ENCODE measurements around the gene MTA1. TPM values are rescaled to one million over a fixed set of nuclear protein-coding genes. Genes with fewer than 3 reads are reported as not detected.

The MTA1 gene
- total RNA-seq, 2 experiments from 2014 or later = 106 to 115 TPM

DNA sequence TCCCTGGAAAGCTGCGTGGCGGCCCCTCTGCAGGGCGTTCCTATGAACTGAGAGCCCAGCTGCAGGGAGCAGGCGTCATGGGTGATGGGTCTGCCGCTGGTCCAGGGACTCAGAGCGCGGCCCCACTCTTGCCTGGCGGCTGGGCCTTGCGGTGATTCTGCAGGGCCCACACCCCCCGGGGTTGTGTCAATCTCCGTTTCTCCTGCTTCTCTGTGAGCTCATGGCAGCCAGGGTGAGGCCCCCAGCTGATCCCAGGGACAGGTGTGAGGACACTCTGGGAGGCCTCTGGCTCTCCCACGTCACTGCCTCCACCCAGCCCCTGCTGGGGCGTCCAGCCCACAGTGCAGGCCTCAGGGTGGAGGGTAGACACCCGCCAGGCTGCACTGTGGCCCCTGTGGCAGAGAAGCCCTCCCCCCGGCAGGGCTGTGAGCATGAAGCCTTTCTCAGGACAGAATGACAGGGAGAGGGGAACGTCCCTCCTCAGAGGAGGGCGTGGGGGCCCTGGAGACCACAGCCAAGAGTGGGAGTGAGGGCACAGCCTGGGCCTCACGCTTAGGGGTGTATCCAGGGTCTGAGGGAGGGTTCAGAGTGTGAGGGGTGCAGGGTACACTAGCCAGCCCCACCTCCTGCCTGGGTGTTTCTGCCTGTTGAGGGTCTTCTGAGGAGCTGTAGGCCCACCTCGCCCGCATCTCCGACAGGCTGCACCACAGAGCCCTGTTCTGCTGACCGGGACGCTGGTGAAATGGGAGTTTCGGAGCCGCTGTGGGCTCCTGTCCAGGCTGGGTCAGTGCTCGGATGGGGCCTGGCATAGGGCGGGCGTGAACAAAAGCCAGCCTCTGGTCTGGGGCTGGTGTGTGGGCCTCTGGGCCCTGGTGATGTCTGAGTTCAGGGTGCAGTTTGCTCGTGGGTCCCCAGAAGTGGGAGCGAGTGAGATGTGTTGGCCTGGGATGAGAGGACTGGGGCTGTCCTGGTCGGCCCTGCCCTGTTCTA lies 28.3 kb downstream of the MTA1 start:
- no peaks in the 10 kb centered on the region for H3K9me3 Mint-ChIP-seq
- H3K4me3 Mint-ChIP-seq = no peak overlapping the region
- H3K27me3 Mint-ChIP-seq (ENCODE audit: low read depth) = no peaks in the 10 kb centered on the region
- H3K36me3 Mint-ChIP-seq (ENCODE audit: low read depth) = peaks cover 8% of the 10 kb centered on the region
- intact Hi-C loops (cut with micrococcal nuclease) = loop anchor here (1.0 to 2.0 kb wide), 2 partner anchors 43 to 80 kb away; partner anchors contain the start of gene TEDC1
- no peak for DNase-seq
- CTCF ChIA-PET = interaction anchor here (1.6 kb wide), 1 partner anchor 45 kb away, joined by 3 read pairs; no protein-coding TSS in a partner anchor
- no peaks in the 10 kb centered on the region for H3K4me1 Mint-ChIP-seq (ENCODE audit: low read depth)
- H3K27ac Mint-ChIP-seq = no peak overlapping the region

DNA sequence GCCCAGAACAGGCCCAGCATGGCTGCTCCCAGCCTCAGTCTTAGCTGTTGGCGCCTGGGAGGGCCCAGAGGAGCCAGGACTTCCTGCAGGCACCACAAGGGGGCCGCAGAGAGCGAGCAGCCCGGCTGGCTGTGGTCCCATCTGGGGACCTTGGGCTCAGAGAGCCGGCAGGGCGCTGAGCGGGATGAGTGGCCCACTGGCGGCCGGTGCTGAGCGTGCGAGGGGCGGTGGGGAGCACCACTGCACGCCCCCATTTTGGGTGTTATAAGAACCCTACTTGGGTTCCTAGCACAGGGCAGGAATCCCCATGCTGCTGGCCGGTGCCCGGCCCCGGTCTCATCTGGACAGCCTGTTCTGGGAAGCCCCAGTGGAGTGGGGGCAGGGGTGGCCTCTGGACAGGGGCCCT lies 29.1 kb downstream of the MTA1 start:
- no peaks in the 10 kb centered on the region for H3K27me3 Mint-ChIP-seq (ENCODE audit: low read depth)
- intact Hi-C loops (cut with micrococcal nuclease) = loop anchor here (1.0 to 2.0 kb wide), 2 partner anchors 42 to 80 kb away; partner anchors contain the start of gene TEDC1
- H3K4me3 Mint-ChIP-seq = no peak overlapping the region
- H3K36me3 Mint-ChIP-seq (ENCODE audit: low read depth) = peaks cover 8% of the 10 kb centered on the region
- H3K27ac Mint-ChIP-seq = no peak overlapping the region
- no peaks in the 10 kb centered on the region for H3K9me3 Mint-ChIP-seq
- DNase-seq = peak; percentile 52
- CTCF ChIA-PET = interaction anchor here (1.6 kb wide), 1 partner anchor 44 kb away, joined by 3 read pairs; no protein-coding TSS in a partner anchor
- H3K4me1 Mint-ChIP-seq (ENCODE audit: low read depth) = no peaks in the 10 kb centered on the region

DNA sequence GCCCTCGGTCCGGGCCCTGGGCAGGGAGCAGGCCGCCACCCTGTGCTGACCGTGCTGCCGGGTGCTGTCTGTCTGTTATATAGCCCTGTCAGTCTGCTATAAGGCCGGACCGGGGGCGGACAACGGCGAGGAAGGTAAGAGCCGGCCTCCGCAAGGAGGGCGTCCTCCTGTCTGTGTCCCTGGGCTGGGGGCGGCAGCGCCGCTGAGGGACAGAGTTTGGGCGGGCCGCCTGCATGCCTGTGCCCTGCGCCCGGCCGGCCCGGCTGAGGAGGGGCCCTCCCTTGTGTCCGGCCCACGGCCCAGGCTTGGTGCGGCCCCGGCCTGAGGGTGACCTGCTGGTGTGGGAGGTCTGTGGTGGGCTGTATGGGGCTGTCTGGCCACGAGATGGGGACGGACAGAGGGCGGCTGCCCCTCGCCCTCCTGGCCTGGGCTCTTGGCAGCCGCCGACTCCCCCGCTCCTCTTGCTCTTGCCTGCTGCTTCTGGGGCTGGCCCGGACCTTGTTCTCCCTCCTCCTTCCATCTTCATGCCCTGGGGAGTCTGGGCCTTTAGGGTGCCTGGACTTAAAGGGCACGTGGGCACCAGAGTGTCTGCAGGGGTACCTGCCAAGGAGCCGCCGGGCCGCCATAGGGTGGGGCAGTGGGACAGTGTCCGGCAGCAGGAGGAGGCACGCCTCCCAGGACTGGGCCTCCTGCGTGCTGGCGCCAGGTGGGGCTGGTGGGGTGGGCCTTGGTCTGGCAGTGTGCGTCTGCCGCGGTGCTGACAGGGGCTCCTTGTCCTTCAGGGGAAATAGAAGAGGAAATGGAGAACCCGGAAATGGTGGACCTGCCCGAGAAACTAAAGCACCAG lies 29.9 kb downstream of the MTA1 start:
- CTCF ChIA-PET = no interaction called here
- no peaks in the 10 kb centered on the region for H3K4me1 Mint-ChIP-seq (ENCODE audit: low read depth)
- DNase-seq = no peak
- no peaks in the 10 kb centered on the region for H3K27me3 Mint-ChIP-seq (ENCODE audit: low read depth)
- H3K4me3 Mint-ChIP-seq = no peak overlapping the region
- H3K36me3 Mint-ChIP-seq (ENCODE audit: low read depth) = peaks cover 11% of the 10 kb centered on the region
- H3K9me3 Mint-ChIP-seq = no peaks in the 10 kb centered on the region
- H3K27ac Mint-ChIP-seq = no peak overlapping the region
- intact Hi-C loops (cut with micrococcal nuclease) = loop anchor here (2.0 kb wide), 1 partner anchor 41 kb away; the partner anchor contains the start of gene TEDC1

DNA sequence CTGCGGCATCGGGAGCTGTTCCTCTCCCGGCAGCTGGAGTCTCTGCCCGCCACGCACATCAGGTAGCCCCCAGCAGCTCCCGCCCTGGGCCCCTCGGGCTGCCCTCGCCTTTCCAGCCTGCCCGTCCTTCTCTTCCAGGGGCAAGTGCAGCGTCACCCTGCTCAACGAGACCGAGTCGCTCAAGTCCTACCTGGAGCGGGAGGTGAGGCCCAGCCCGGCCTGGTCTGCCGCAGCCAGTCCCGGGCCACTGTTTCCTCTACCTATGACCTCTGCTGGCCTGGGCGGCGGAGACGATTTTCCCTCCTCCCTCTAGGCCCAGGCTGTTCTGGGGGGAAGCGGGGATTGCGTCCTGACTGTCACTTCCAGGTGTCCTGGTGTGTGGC lies 30.5 kb downstream of the MTA1 start:
- CTCF ChIA-PET = no interaction called here
- H3K4me1 Mint-ChIP-seq (ENCODE audit: low read depth) = no peaks in the 10 kb centered on the region
- H3K9me3 Mint-ChIP-seq = no peaks in the 10 kb centered on the region
- intact Hi-C loops (cut with micrococcal nuclease) = no loop called here
- no peak overlapping the region for H3K4me3 Mint-ChIP-seq
- H3K36me3 Mint-ChIP-seq (ENCODE audit: low read depth) = peaks cover 11% of the 10 kb centered on the region
- DNase-seq = no peak
- H3K27ac Mint-ChIP-seq = no peak overlapping the region
- H3K27me3 Mint-ChIP-seq (ENCODE audit: low read depth) = no peaks in the 10 kb centered on the region

DNA sequence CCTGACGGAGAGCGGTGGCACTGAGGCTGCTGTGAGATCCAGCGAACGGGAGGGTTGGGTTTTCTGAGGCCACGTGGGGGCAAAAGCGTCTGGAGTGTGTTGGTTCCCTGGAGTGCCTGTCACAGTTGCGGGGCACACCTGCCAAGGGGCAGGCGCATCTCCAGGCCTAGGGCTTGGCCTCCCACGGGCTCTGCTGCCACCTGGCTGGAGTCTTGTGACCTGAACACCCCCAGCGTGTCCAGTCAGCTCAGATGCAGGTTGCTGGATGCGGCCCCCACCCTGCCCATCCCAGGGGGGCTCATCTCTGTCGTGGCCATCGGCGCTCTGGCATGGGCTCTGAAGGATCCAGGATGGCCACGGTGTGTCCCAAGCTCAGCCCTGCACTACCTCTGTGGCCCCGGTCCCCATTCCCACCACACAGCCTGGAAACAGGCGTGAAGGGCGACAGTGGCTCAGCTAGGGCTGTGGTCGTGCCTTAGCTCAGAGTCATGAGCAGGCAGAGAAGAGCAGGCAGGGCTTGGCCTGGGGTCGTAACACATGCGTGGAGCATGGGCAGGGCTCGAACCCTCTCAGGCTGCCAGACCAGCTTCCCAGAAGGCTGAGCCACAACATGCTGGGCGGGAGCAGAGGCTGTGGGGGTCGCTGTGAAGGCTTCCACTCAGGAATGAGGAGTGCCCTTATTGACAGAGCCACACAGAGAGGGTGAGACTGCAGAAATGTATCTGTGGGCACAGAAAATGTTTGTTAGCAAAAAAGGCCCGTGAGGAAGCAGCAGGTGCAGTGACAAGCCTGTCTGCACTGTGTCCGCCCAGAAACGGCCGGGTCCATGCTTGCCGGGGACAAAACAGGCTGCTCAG lies 31.5 kb downstream of the MTA1 start:
- CTCF ChIA-PET = no interaction called here
- Mint-ChIP-seq H3K4me3 (no peak overlapping the region), H3K4me1 (ENCODE audit: low read depth) (no peaks in the 10 kb centered on the region), H3K9me3 (no peaks in the 10 kb centered on the region), H3K27me3 (ENCODE audit: low read depth) (no peaks in the 10 kb centered on the region), H3K36me3 (ENCODE audit: low read depth) (peaks cover 14% of the 10 kb centered on the region), H3K27ac (no peak overlapping the region)
- intact Hi-C loops (cut with micrococcal nuclease) = no loop called here
- no peak for DNase-seq

DNA sequence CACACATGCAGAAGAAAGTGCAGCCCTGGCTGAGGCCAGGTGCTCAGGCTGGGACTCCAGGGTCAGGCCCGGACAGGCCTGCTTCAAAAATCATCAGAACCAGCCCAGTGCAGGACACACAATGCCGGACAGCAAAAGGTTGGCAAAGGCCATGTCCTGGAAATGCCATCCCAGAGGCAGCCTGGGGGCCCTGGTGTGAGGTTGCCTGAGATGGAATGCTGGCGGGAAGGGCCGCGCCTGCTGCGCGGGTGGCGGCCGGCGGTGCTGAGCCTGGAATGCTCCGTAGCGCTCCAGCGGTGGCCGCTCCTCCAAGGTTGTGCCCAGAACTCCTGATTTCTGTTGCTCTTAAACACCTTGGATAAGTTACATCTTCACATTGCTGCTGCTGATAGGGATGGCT lies 33.3 kb downstream of the MTA1 start:
- CTCF ChIA-PET = no interaction called here
- H3K4me3 Mint-ChIP-seq = no peak overlapping the region
- H3K4me1 Mint-ChIP-seq (ENCODE audit: low read depth) = no peaks in the 10 kb centered on the region
- intact Hi-C loops (cut with micrococcal nuclease) = no loop called here
- H3K27me3 Mint-ChIP-seq (ENCODE audit: low read depth) = no peaks in the 10 kb centered on the region
- DNase-seq = no peak
- H3K36me3 Mint-ChIP-seq (ENCODE audit: low read depth) = peaks cover 14% of the 10 kb centered on the region
- no peak overlapping the region for H3K27ac Mint-ChIP-seq
- no peaks in the 10 kb centered on the region for H3K9me3 Mint-ChIP-seq

- CTCF ChIA-PET = no interaction called here
- no peaks in the 10 kb centered on the region for H3K27me3 Mint-ChIP-seq (ENCODE audit: low read depth)
- H3K4me1 Mint-ChIP-seq (ENCODE audit: low read depth) = no peaks in the 10 kb centered on the region
- peaks cover 14% of the 10 kb centered on the region for H3K36me3 Mint-ChIP-seq (ENCODE audit: low read depth)
- H3K27ac Mint-ChIP-seq = no peak overlapping the region
- no peak for DNase-seq
- intact Hi-C loops (cut with micrococcal nuclease) = no loop called here
- H3K4me3 Mint-ChIP-seq = no peak overlapping the region
- H3K9me3 Mint-ChIP-seq = no peaks in the 10 kb centered on the region
Measured at GRCh38 chr14:105453847-105454246, 34.2 kb downstream of the MTA1 start.

DNA sequence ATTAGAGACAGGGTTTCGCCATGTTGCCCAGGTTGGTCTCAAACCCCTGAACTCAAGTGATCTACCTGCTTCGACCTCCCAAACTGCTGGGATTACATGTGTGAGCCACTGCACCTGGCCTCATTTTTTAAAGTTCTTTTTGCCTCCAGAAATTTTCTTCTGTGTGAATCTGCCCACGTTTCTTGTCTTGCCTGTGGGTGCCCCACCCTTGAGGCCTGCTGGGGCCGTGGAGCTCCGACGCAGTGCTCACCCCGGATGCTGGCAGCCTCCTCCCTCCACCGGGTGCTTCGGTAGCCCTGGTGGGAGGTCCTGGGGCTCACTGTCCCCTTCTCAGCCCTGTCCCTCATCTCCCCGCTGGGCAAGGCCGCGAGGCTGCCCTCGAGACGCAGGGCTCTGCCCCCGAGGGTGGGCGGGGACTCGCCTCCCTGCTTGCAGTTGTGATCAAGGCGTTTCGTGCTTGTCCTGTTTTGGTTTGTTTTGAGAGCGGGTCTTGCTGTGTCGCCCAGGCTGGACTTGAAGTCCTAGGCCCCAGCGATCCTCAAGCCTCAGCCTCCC lies 35.5 kb downstream of the MTA1 start:
- no peaks in the 10 kb centered on the region for H3K9me3 Mint-ChIP-seq
- CTCF ChIA-PET = interaction anchor here (1.3 kb wide), 1 partner anchor 34 kb away, joined by 3 read pairs; no protein-coding TSS in a partner anchor
- no peaks in the 10 kb centered on the region for H3K27me3 Mint-ChIP-seq (ENCODE audit: low read depth)
- no peaks in the 10 kb centered on the region for H3K4me1 Mint-ChIP-seq (ENCODE audit: low read depth)
- H3K36me3 Mint-ChIP-seq (ENCODE audit: low read depth) = peaks cover 14% of the 10 kb centered on the region
- intact Hi-C loops (cut with micrococcal nuclease) = no loop called here
- H3K27ac Mint-ChIP-seq = no peak overlapping the region
- H3K4me3 Mint-ChIP-seq = no peak overlapping the region
- no peak for DNase-seq

- no peak for DNase-seq
- Mint-ChIP-seq H3K9me3 (no peaks in the 10 kb centered on the region), H3K4me3 (no peak overlapping the region), H3K27ac (no peak overlapping the region), H3K27me3 (ENCODE audit: low read depth) (no peaks in the 10 kb centered on the region), H3K36me3 (ENCODE audit: low read depth) (peaks cover 14% of the 10 kb centered on the region), H3K4me1 (ENCODE audit: low read depth) (no peaks in the 10 kb centered on the region)
- intact Hi-C loops (cut with micrococcal nuclease) = no loop called here
- CTCF ChIA-PET = interaction anchor here (1.3 kb wide), 1 partner anchor 33 kb away, joined by 3 read pairs; no protein-coding TSS in a partner anchor
Measured at GRCh38 chr14:105455766-105456660, 36.4 kb downstream of the MTA1 start.

DNA sequence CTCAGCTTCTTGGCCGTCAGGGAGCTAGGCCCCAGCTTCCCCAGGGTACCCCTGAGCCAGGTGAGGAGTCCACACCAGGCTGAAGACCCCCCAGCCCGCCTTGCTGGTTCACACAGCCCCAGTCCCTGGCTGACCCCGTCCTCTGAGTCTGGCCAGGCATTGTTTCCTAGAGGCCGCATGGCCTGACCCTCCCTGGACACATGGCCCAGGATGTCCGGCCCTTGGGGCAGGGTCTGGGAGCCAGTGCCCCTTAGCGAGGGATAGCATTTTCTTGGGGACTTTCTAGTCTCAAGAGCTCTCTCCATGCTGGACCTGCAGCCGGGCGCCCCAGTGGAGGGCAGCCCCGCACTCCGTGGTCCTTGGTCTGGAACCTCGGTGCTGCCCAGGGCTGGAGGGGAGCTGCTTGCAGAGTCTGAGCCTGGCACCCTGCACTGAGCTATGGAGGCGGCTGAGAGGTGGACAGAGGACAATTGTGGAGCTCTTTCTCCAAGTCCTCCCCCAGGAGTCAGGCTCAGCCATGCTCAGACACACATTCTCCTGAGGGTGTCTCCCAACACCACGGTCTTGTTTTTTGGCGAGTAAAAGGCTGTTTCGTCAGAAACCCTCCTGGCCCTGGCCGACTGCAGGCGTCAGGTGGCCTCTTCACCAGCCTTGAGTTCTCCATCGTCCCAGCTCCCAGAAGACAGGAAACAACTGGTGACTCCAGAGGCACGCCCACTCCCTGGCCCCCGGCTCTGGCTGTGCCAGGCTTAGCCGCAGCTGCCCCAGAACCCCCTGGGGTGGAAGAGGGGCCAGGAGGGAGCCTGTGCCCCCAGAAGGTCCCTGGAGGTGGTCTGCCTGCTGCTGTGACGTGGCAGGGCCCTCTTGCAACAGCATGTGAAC lies 37.4 kb downstream of the MTA1 start:
- CTCF ChIA-PET = interaction anchor here (1.0 kb wide), 1 partner anchor 33 kb away, joined by 4 read pairs; no protein-coding TSS in a partner anchor
- Mint-ChIP-seq H3K4me1 (ENCODE audit: low read depth) (no peaks in the 10 kb centered on the region), H3K27ac (no peak overlapping the region), H3K36me3 (ENCODE audit: low read depth) (peaks cover 19% of the 10 kb centered on the region), H3K27me3 (ENCODE audit: low read depth) (no peaks in the 10 kb centered on the region), H3K4me3 (no peak overlapping the region), H3K9me3 (no peaks in the 10 kb centered on the region)
- DNase-seq = no peak
- intact Hi-C loops (cut with micrococcal nuclease) = no loop called here

Data from activated naive CD4-positive, alpha-beta T cell treated with anti-CD3 and anti-CD28 coated beads for 36 hours (primary cell).